G401 (cell line): ENCODE results near the gene PIGM. TPM values are rescaled to one million over a fixed set of nuclear protein-coding genes. Genes with fewer than 3 reads are reported as not detected.

Experiments used
- DNase-seq: peaks from one replicate; pipeline ENCODE4 v3.0.0-alpha.2; 2015; ENCODE audit warnings: low spot score
- in situ Hi-C: cut with HindIII; loops from 2 replicates; pipeline ENCODE4 v1.10.0; 2016; ENCODE audit warnings: low sequenced_read_pairs, mixed read lengths
- total RNA-seq: library from RNA; depleted of rRNA; stranded (reverse); fragments of >200 nt; shearing (Covaris generic); gene quantifications from 2 replicates; pipeline ENCODE4 v1.2.3, GENCODE V29; 2014

Gene PIGM
- total RNA-seq, 1 experiment from 2014 or later: 3.2 TPM

DNA sequence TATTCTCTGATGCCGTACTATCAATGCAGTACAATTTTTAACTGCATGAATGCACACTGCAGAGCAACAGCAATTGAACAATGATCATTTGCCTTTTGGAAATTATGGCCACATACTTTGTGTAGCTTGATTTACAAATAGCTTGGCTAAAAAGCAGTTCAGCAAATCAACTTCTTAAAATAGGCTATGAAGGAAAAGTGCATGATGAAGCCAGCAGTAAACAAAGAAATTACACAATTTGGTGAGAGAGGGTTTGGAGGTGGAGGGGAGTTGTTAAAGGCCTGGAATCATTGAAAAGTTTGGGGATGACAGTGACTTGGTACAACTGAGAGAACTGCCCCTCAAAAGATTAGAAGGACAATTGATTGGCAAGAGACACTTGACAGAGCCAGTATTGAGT lies 6.5 kb downstream of the PIGM start:
- DNase-seq: no peak
- in situ Hi-C loops: no loop called here

DNA sequence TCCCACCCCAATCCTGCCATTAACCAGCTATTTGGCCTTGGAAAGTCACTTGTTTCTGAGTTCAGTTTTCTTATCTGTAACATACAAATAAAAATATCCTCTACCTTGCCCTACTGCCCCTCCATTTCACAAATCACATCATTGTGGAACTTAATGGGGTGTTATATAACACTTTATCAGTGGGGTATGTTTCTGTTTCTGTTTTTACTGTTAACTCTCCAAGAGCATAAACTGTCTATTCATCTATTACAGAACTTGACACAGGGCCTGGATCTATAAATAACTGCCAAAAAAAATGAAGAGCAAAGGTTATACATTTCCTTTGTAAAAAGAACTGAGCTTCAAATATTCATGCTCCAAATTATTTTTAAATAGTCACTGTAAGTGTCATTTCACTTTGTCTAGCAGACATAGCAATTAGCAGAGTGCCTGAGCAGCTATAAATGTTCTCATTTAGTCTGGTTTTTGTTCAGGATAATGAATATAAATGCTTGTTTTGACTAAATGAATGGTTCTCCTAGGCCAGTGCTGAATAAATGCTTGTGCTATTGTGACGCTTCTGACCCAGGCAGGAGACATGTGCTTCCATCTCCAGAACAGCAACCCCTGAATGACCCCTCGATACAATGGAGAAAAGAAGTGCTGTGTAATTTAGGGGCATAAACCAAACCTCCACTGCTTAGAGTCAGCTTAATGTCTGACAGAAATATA lies 7.4 kb downstream of the PIGM start:
- DNase-seq: no peak
- in situ Hi-C loops: no loop called here

DNA sequence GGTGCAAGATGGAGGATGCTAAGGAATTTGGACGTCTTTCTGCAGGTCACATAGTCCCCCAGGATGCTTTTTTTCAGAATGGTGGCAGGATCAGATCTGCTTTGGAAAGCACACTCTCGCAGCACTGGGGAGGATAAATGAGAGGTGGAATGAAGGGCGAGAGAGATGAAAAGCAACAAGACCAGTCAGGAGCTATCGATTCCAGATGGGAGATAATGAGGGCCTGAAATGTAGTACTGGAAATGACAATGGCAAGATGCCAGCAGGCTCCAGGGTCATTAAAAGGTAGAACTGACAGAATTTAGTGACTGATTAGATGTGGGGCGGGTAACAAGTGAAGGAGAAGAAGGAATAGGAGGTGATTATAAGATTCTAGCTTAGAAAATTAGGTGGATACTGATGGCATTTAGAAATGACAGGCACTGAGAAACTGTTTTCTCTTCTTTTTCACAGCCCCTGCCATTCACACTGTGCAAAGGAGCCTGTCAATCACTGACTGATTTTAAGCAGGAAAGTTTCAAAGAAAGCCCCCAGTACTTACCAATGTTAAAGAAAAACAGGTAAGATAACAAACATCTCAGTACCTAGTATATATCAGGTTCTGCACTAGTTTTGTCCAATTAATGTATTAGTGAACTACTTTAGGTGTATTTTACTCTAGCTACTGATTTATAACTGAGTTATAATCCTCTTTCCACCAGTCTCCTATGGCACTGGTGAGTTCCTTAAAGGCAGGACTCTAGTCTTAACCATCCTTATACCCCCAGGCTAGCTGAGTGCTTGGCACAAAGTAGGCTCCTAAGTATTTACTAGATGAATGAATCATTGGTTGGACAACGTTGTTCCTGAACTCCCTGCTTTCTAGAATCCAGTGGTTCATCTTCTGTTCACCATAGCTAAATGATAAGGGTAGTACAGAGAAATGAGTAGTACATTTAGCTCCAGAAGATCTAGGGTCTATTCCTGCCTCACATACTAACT lies 9.2 kb downstream of the PIGM start:
- DNase-seq: no peak
- in situ Hi-C loops: no loop called here

DNA sequence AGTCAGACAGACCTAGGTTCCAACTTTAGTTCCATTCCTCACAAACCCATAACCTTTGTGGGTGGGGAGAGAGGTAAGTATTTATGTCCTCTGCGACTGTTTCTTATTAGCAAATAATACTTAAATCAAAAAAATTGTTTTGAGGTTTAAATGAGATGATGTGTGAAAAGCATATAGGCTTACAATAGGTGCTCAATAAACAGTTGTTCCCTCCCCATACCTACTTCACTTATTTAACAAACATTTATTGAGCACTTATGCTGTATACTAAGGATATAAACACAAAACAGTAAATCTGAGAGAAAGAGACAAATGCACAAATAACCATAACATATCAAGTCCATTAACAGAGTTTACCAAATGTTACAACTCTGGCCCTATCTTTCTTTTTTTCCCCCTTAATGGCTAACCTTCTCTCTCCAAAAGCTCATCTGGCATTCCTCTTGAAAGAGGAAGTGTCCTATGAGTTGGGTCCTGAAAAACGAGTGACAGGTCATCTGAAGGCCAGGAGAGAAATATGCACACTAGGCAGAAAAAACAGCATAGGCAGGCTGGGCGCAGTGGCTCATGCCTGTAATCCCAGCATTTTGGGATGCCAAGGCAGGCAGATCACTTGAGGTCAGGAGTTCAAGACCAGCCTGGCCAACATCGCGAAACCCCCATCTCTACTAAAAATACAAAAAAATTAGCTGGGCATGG lies 10.3 kb downstream of the PIGM start:
- in situ Hi-C loops: no loop called here
- no peak for DNase-seq

DNA sequence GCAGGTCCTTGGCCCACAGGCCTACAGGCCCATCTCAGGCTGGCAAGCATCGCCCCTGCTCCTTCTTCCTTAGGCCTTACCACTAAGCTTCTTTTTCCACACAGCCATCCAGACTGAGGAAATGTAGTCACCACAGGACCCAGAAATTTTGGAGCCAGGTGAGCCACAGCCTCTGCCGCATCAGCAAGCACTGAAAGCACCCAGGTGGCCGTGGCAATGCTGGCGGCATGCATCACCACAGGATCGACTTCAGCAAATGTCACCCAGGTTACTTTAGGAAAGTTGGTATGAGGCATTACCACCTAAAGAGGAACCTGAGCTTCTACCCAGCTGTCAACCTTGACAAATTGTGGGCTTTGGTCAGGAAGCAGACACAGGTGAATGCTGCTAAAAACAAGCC lies 11.6 kb downstream of the PIGM start:
- in situ Hi-C loops: no loop called here
- no peak for DNase-seq

DNA sequence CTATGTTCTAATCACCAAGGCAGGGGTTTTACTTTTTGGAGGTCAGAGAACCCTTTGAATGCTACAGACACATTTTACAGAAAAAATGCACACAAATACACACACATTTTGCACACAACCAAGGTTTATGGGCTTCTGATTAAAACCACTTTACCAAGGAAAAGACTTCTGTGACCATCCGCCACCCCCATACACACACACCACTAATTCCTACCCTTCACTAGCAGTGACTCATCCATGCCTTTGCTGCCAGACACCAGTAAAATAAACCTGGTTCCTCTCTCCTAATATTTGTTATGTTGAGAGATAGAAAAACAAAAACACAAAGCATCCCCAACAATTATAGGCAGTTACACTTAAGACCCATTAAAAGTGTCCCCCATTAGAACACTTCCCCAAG lies 12.9 kb downstream of the PIGM start:
- DNase-seq: no peak
- in situ Hi-C loops: no loop called here

DNA sequence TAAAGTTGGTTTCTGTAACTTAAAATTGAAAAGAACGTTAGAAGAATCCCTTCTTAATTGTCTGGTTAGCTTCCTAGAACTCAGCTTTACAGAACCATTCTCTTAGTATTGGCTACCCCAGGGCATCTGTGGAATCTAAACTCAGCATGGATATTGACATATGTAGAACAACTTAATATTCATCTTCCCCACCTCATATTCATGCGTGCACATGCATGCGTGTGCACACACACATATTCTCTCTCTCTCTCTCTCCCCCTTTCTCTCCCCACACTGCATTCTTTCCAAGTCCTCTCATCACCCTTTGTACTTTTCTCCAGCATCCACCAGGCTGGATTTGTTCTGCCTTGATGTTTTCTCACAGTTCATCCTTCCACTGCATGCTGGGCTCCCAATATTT lies 13.4 kb downstream of the PIGM start:
- DNase-seq: no peak
- in situ Hi-C loops: no loop called here

DNA sequence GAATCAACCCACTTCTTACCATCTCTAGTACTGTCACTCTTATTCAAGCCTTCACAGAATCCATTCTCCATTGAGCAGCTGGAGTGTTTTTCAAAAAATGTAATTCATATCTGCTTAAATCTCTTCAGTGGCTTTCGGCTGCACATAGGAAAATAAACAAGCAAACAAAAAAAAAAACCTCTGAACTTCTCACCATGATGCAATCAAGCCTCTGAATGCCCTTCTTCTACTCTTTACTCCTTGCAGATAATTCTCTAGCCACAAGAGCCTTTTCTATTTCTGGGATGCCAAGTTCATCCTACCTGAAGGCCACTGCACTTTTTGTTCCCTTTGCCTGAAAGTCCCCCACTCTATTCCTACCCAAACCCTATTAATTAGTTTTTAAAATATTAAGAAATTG lies 14.2 kb downstream of the PIGM start:
- in situ Hi-C loops: no loop called here
- DNase-seq: no peak

DNA sequence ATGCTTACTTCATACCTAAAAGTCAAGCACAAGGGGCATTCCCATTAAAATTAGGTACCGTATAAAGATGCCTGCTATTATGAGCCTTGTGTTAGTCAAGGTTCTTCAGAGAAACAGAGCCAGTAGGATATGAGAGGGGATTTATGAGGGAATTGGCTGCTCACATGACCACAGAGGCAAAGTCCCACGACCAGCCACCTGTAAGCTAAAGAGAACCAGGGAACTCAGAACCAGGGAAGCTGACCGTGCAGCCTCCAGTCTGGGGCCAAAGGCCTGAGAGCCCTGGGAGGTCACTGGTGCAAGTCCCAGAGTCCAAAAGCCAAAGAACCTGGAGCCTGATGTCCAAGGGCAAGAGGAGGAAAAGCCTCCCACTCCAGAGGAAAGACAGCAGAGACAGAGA lies 20.0 kb downstream of the PIGM start:
- DNase-seq: no peak
- in situ Hi-C loops: no loop called here

DNA sequence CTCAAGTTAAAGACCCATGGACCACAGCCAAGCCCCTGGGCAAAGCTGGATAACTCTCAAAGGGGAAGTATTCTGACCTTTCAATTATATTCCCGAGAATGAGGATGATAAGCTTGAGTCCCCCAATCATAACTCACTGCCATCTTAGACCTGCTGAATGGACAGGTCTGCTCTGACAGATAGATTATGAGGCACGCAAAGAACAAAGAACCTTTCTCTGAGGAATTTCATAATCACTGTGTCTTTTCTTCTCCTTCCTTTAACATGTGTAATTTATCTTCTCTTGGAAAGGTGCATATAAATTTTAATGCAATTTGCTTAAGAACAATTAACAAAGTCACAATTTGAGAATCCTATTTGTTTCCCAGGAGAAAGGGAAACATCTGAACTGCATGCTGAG lies 22.0 kb downstream of the PIGM start:
- in situ Hi-C loops: loop anchor here (5.0 kb wide), 1 partner anchor 42 kb away; no protein-coding TSS in a partner anchor

DNA sequence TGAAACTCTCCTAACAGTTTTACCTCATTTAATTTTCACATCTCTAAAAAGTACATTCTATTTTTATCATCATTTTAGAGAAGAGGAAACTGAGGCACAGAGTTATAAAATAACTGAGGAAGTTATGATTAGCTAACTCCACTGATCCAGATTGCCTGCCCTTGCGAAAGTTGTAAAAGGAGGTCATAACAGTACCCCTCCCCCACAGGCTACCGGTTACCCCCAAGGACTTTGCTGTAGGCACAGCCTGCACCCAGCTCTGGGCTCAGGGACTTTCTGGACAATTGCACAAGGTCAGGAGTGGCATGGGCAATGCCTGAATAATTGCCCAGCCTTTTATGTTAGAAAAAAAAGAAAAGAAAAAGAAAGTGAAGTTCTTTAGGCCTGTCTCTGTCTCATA lies 22.7 kb downstream of the PIGM start:
- DNase-seq: no peak
- in situ Hi-C loops: loop anchor here (5.0 kb wide), 1 partner anchor 42 kb away; no protein-coding TSS in a partner anchor

More for the DNA sequence above, 22.0 kb downstream of the PIGM start:
- no peak for DNase-seq

DNA sequence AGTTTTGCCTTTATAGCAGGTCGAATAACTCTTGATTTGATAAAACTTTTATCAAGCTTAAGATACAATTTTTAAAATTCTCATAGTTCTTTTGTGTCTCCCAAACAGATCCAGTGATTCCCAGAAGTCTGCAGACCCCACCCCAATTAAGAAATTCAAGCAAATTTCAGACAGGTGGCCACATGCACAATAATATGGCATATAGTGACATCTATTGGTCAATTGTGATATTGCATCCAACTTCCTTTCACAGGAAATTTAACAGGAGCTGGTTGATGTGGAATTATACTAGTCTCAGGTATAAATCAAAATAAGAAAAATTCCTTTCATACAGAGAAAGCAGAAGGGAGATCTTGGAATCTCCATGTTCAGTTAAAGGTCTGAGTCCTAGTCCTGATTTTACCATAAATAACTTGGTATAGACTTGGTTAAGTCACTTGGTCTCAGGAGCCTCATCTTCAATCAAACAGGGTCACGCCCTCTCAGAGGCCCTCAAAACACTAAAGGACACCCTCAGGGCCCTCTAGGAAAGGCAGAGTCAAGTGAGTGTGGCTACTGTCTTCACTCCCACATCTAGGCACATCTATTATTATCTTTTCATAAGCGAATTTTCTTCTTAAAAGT lies 24.1 kb downstream of the PIGM start:
- DNase-seq: peak; percentile 57

DNA sequence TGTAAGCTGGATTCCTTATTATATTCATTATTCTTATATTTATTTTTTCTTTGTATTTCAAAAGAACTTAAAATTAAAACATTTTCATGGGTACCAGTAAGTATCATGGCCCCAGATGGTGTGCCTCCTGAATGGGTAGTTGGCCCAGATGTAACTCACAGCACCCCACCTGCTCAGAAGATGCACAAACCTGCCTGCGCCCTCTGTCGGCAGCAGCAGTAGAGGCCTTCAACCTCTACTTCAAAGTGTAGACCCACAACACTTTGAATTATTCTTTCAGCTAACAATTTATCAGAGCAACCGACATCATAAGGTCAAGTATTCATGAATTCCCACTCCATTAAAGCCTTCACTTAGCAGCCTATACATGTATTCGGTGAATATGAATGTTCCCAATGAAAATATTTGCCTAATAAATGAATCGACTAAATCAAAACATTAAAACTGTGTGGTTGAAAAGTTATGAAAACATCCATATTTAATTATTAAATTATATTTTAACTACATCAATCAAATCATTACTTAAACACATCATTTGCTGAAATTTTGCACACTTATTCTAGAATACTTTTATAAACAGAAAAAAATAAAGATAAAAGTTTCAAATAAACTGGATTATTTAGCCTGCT lies 25.4 kb downstream of the PIGM start:
- in situ Hi-C loops: loop anchor here (5.0 kb wide), 1 partner anchor 39 kb away; no protein-coding TSS in a partner anchor
- peak; percentile 19 for DNase-seq

More for the DNA sequence above, 24.1 kb downstream of the PIGM start:
- in situ Hi-C loops: loop anchor here (5.0 kb wide), 1 partner anchor 40 kb away; no protein-coding TSS in a partner anchor

DNA sequence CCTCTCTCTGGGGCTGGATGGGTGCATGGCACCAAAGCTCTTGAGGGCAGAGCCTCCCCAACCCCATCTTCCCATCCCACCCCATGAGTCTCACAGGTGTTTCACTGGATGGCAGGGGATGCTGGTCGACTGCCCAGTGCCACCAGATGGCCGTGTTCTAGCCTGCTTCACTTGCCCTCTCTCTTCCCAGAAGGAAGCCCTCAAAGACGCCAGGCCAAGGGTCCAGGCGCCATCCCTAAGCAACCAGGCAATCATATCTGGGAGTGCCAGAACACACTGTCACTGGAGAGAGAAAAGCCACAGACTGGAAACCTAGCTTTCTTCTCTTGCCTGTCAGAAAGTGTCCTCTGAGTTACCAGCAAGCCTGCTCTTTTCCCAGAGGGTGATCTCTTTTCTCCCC lies 26.7 kb downstream of the PIGM start:
- in situ Hi-C loops: loop anchor here (5.0 kb wide), 1 partner anchor 38 kb away; no protein-coding TSS in a partner anchor
- DNase-seq: peak; percentile 61

DNA sequence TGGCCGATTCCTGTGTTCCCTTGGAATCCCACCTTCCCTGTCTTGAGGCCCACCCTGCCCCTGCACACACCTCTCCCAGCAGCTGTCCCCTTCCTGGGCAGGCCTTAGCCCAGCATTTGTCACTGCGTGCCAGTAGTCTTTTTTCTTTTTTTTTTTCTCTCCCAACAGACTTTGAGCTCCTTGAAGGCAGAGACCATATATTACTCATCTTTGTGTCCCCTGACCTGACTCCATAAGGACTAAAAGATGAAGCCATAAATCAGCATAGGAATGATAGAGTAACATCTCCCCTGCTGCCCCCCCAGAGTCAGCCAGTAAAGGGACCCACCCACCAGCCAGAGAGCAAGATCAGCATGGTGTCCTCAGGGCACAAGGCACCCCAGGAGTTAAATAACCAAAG lies 27.4 kb downstream of the PIGM start:
- in situ Hi-C loops: no loop called here
- DNase-seq: no peak

DNA sequence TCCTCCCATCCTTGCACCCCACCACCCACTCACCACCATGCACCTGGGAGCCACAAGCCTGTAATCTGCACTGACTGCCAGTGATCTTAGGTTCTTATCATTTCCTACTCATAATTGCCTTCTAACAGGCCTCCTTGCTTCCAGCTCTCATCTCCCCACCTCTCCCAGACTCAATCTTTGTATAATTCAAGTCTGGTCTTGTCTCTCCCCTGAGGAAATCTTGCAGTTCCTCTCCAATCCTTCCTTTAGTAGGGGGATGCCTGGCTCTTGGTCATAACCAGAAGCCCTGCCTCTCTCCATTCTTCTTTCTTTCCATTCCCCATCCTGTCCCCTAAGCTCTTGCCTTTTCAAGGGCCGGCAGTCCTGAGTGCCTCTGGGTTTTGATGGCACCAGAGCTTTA lies 27.8 kb downstream of the PIGM start:
- no peak for DNase-seq
- in situ Hi-C loops: no loop called here

DNA sequence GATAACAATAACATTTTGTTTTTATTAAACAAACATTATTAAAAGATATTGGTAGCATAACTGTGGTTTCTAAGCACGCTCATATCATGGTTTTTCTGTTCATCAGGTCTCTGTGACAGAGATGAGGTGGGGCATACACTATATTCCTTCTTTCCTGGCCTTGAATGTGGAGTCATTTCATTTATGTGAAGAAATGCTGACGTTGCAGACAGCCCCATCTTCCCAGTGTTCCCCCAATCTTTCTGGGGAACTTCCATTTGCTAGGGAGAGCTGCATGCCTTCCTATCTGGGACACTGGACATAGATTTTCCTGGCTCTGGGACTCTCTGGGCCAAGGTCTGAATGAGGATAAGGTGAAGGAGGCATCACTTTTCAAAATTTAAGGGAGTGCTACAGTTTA lies 30.4 kb downstream of the PIGM start:
- DNase-seq: no peak
- in situ Hi-C loops: no loop called here

DNA sequence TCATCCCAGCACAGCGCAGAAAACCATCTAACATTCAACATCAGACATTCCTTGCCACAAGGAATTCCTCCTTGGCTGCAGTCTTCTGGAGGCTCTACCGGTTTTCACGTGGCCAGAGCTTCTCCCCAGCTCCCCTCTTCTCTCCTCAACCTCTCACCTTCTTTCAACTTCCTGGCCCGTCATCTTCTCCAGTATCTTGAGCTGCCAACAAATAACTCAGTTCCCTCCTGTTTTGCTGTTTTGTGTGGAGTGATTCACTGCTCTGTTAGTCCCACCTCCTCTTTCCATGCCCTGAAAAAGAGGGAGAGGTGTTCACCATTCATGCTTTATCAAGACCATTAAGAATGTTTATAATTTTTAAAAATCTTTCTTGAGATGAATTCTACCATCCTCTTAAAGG lies 32.6 kb downstream of the PIGM start:
- no peak for DNase-seq
- in situ Hi-C loops: no loop called here

DNA sequence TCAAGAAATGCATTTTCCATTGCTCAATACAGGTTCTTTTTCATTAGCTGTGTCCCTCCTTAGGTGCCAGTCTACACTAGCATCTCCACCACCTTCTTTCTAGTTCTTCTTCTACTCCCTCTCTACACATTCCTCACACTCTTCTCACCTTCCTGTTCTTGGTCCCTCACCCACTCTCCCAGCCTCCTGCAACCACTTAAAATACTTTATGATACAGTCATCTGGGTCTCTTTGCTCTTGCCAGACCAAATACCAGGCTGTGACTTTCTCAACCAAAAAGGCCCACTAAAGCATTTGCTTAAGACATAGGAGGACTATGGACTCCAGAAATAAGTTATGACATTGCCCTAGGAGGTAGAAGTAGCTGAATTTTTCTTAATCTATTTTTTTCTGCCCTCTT lies 35.1 kb downstream of the PIGM start:
- no peak for DNase-seq
- in situ Hi-C loops: no loop called here
